Stomach smooth muscle (tissue), 2 donors: ENCODE data around the gene MEP1A.
"Not testable (repeated sequence)": the region's sequence is repeated elsewhere in the genome, so short reads cannot be mapped to it uniquely, and the experiment has no call there.

ENCODE experiments used
- H3K27ac ChIP-seq: one replicate; pipeline ENCODE4 v1.7.0; 2013; ENCODE audit warnings: mild to moderate bottlenecking, low read length, inconsistent platforms
- H3K27me3 ChIP-seq, 2 donors: one replicate each; pipeline ENCODE4 v1.7.0; 2013; ENCODE audit warnings: low read length in 2 of 2; ENCODE audit not compliant: insufficient read depth in 2 of 2, control insufficient read depth in 1 of 2
- H3K36me3 ChIP-seq, 2 donors: one replicate each; pipeline ENCODE4 v1.7.0; 2013; ENCODE audit warnings: low read length in 2 of 2; ENCODE audit not compliant: control insufficient read depth in 2 of 2, insufficient read depth in 2 of 2
- H3K4me1 ChIP-seq: one replicate; pipeline ENCODE4 v1.7.0; 2013; ENCODE audit warnings: low read length; ENCODE audit not compliant: control insufficient read depth, insufficient read depth
- H3K4me3 ChIP-seq, 2 donors: one replicate each; pipeline ENCODE4 v1.7.0; 2013; ENCODE audit warnings: low read length in 2 of 2
- H3K9ac ChIP-seq, 2 donors: one replicate each; pipeline ENCODE4 v1.7.0; 2013; ENCODE audit warnings: low read length in 2 of 2, mild to moderate bottlenecking in 1 of 2
- H3K9me3 ChIP-seq, 2 donors: one replicate each; pipeline ENCODE4 v1.7.0; 2013; ENCODE audit warnings: low read length in 2 of 2; ENCODE audit not compliant: control insufficient read depth in 2 of 2
- donor health status: healthy.
- donor health status: Pancreatic carcinoma.

Gene MEP1A, protein sequence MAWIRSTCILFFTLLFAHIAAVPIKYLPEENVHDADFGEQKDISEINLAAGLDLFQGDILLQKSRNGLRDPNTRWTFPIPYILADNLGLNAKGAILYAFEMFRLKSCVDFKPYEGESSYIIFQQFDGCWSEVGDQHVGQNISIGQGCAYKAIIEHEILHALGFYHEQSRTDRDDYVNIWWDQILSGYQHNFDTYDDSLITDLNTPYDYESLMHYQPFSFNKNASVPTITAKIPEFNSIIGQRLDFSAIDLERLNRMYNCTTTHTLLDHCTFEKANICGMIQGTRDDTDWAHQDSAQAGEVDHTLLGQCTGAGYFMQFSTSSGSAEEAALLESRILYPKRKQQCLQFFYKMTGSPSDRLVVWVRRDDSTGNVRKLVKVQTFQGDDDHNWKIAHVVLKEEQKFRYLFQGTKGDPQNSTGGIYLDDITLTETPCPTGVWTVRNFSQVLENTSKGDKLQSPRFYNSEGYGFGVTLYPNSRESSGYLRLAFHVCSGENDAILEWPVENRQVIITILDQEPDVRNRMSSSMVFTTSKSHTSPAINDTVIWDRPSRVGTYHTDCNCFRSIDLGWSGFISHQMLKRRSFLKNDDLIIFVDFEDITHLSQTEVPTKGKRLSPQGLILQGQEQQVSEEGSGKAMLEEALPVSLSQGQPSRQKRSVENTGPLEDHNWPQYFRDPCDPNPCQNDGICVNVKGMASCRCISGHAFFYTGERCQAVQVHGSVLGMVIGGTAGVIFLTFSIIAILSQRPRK

DNA sequence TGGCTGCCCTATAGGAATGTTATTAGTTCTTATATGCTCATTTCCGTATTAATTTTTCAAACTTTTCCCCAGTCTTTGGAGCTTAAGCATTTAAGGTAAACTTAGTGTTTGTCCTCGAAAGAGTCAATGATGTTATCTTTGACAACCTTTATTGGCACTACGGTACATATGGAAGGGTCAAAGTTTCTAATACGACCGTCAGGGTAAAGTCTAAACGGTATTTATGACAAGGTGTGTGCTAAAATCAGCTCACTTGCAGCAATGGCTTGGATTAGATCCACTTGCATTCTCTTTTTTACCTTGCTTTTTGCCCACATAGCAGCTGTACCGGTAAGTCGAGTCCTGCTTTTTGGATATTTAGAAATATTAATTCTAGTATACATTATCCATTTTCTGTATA is at the start of gene MEP1A:
MEP1A (plus strand) TSS at position 252 of the 400 bp plus-strand sequence; CDS start at position 262, 10 bp downstream.
- no peak within 1 kb of the TSS for H3K4me3 ChIP-seq
- H3K27me3 ChIP-seq, result no peaks in the 10 kb centered on the region
- H3K4me1 ChIP-seq, result no peaks in the 10 kb centered on the region
- no peak within 1 kb of the TSS for H3K9ac ChIP-seq
- H3K27ac ChIP-seq, result no peak within 1 kb of the TSS
- no peaks in the 10 kb centered on the region for H3K36me3 ChIP-seq
- H3K9me3 ChIP-seq, result no peaks in the 10 kb centered on the region

DNA sequence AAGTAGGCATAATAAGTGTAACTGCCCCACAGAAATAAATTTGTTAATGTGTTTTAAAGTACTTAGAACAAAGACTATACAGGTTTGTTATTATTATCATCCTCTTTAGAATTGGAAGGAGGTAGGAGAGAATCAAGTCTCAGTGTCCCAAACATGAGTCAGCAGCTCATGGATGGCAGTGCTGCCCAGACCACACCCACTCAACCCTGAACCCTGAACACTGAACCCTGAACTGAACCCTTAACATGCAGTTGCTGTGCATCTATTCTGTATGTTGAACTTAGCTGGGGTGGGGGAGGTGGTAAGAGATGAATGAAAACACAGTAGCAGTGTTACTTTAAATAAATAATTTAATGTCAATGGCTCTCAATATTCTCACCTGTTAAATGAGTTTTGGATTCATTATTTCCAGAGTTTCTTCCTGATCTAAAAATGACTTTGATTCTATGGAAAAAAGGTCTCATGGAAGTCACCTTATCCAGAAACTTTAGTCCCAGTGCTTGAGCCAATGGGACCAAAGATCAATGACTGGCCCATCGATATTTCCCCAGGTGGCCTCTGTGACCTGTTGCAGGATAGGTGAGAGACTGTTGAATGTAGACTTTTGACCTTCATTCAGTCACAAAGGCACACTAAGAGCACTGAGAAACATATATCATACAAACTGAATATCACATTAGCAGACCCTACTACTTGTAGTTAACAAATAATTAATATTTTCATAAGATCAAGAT is 49.6 kb upstream of the MEP1A start:
- no peak overlapping the region for H3K4me3 ChIP-seq

DNA sequence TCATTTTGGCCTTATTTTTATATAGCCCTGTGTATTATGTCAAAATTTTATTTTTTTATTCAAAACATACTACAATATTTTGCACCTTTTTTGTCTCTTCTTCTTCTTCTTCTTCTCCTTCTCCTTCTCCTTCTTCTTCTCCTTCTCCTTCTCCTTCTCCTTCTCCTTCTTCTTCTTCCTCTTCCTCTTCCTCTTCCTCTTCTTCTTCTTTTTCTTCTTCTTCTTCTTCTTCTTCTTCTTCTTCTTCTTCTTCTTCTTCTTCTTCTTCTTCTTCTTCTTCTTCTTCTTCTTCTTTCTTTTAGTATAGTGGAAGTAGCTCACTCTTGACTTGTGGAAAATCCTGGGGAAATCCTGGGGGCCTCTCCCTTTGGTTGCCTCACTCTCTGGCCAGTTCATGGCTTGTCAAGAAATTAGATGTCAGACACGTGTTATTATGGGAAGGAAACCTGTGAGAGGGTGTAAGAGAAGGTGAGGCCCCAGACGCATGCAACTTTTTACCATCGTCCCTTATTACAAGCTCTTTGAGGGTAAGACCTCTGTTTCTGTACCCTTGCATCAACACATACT is 48.9 kb upstream of the MEP1A start:
- not testable (repeated sequence) for H3K27me3 ChIP-seq, H3K9me3 ChIP-seq, H3K4me3 ChIP-seq, H3K36me3 ChIP-seq, H3K4me1 ChIP-seq, H3K27ac ChIP-seq, H3K9ac ChIP-seq

More for the DNA sequence above, 49.6 kb upstream of the MEP1A start:
- no peaks in the 10 kb centered on the region for H3K27me3 ChIP-seq
- no peaks in the 10 kb centered on the region for H3K36me3 ChIP-seq
- no peaks in the 10 kb centered on the region for H3K4me1 ChIP-seq
- H3K9me3 ChIP-seq, result no peaks in the 10 kb centered on the region
- H3K27ac ChIP-seq, result no peak overlapping the region
- no peak overlapping the region for H3K9ac ChIP-seq

DNA sequence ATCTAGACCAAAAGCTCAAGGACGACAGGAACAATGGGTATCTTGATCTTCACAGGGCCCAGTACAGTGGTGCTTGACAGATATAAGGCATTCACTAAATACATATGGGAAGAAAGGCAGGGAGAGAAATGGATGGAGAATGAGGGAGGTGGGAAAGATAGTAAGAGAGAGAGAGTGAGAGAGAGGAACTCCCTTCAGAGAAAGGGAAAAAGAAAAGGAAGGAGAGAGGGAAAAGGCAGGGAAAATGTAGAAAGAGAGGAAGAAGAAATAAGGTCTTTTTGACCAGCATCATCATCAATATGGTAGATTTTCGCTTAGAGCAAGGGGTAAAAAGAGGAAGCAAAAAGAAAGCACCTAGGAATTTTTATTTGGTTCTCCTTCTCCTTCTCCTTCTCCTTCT is 47.2 kb upstream of the MEP1A start:
- no peaks in the 10 kb centered on the region for H3K4me1 ChIP-seq
- H3K9ac ChIP-seq, result no peak overlapping the region
- no peaks in the 10 kb centered on the region for H3K9me3 ChIP-seq
- no peaks in the 10 kb centered on the region for H3K36me3 ChIP-seq
- H3K27me3 ChIP-seq, result no peaks in the 10 kb centered on the region
- H3K4me3 ChIP-seq, result no peak overlapping the region
- H3K27ac ChIP-seq, result no peak overlapping the region

DNA sequence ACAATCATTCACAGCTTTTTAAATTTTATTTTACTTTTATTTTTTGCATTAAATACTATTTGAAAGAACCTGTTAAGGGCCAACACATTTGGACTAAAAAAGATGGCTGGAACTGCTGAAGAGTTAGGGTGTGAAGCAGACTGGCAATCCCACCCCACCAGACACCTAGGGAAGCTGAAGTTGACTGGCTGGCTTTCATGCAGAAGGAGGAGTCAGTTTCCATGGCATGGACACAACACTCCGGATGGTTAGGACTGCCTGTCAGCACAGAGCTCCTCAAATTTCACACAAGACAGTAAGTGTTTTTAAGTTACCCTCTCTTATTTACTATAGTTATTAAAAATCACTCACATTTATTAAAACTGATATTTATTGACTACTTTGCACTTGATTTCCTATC is 46.5 kb upstream of the MEP1A start, which contains the start of gene ANKRD66:
ANKRD66 (plus strand) TSS at position 238 of the 400 bp plus-strand sequence. CDS start 5,016 bp downstream, outside the sequence.
- Histone ChIP-seq H3K27me3 (no peaks in the 10 kb centered on the region), H3K9me3 (no peaks in the 10 kb centered on the region), H3K4me3 (no peak within 1 kb of the TSS), H3K9ac (no peak within 1 kb of the TSS), H3K27ac (no peak within 1 kb of the TSS), H3K4me1 (no peaks in the 10 kb centered on the region), H3K36me3 (no peaks in the 10 kb centered on the region)

DNA sequence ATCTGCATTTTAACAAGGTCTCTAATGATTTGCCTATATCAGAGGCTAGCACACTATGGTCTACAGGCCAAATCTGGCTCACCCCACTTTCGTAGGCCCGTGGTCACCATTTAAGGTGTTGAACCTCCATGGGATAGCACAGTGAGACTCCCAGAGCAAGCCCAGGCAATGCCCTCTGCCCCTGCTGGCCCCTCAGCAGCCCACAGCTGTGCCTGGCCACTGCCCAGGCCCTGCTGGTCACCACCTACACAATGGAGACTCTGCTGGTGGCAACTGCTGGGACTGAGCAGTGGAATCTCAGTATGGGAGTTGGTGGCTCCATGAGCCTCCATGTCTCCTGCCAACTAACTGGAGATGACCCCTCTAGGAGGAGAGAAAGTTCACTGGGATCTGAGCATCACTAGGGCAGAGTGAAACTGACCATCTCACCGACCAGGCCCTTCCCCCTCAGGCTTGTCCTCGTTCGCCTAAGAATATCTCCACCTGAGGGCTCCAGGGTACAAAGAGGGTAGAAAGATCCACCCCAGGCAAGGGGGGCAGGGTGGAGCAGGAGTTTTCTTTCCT is 44.2 kb upstream of the MEP1A start:
- Histone ChIP-seq H3K9ac (no peak overlapping the region), H3K27ac (no peak overlapping the region), H3K9me3 (no peaks in the 10 kb centered on the region), H3K27me3 (peaks cover 0 to 2% of the 10 kb centered on the region in 2 donors), H3K4me3 (no peak overlapping the region), H3K36me3 (no peaks in the 10 kb centered on the region), H3K4me1 (no peaks in the 10 kb centered on the region)

DNA sequence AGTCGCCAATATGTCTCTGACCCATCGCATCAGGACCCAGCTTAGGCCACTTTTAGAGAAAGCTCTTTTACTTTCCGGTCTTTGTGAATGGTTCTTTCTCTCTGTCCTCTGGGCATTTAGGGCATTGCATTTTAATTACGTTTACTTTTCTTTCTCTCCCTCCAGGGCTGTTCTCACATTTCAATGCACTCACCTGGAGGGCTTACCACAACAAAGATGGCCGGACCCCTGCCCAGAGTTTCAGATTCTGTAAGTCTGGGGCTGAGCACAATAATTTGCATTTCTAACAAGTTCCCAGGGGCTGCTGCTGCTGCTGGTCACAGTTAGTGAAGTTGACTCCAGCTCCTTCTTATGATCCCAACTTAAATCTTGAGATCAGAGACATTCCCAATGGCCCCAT is 43.5 kb upstream of the MEP1A start:
- no peaks in the 10 kb centered on the region for H3K36me3 ChIP-seq
- no peak overlapping the region for H3K4me3 ChIP-seq
- peaks cover 0 to 2% of the 10 kb centered on the region in 2 donors for H3K27me3 ChIP-seq
- no peaks in the 10 kb centered on the region for H3K9me3 ChIP-seq
- H3K4me1 ChIP-seq, result no peaks in the 10 kb centered on the region
- no peak overlapping the region for H3K27ac ChIP-seq
- H3K9ac ChIP-seq, result no peak overlapping the region

DNA sequence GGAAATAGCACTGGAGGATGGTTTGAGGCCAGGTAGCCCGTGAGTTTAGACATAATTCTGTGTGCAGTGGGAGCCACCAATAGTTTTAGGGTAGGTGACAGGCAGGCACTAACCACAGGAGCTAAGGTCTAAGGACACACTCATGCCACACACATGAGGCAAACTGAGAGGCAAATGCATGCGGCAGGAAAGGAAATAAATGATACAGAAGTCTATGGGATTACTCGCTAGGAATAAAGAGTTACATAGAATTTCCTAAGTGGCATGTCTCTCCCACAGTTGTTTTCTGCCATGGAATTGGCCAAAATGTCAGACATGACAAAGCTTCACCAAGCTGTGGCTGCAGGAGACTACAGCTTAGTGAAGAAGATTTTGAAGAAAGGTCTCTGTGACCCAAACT is 41.5 kb upstream of the MEP1A start:
- H3K27ac ChIP-seq, result no peak overlapping the region
- H3K9me3 ChIP-seq, result no peaks in the 10 kb centered on the region
- no peak overlapping the region for H3K4me3 ChIP-seq
- no peaks in the 10 kb centered on the region for H3K4me1 ChIP-seq
- H3K27me3 ChIP-seq, result peaks cover 0 to 2% of the 10 kb centered on the region in 2 donors
- no peaks in the 10 kb centered on the region for H3K36me3 ChIP-seq
- no peak overlapping the region for H3K9ac ChIP-seq

DNA sequence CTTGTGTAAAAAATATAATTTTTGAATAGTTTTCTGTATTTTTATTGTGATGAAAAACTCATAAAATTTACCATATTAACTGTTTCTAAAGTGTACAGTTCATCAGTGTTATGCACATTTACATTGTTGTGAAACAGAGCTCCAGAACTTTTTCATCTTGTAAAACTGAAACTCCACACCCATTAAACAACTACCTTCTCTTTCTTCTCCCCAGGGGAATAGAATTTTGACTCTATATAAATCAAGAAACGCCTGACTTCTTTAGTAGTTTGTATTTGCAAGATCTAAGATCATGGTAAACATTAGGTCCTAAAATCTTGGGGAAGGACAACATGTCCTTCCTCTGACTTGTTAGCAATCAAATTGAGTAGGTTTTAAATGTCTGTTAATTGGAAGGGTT is 37.3 kb upstream of the MEP1A start:
- Histone ChIP-seq H3K27me3 (peaks cover 0 to 2% of the 10 kb centered on the region in 2 donors), H3K27ac (no peak overlapping the region), H3K4me1 (no peaks in the 10 kb centered on the region), H3K9me3 (no peaks in the 10 kb centered on the region), H3K9ac (no peak overlapping the region), H3K36me3 (no peaks in the 10 kb centered on the region), H3K4me3 (no peak overlapping the region)
